ENCODE measurements around the gene RND3.

Gene RND3, protein sequence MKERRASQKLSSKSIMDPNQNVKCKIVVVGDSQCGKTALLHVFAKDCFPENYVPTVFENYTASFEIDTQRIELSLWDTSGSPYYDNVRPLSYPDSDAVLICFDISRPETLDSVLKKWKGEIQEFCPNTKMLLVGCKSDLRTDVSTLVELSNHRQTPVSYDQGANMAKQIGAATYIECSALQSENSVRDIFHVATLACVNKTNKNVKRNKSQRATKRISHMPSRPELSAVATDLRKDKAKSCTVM

DNA sequence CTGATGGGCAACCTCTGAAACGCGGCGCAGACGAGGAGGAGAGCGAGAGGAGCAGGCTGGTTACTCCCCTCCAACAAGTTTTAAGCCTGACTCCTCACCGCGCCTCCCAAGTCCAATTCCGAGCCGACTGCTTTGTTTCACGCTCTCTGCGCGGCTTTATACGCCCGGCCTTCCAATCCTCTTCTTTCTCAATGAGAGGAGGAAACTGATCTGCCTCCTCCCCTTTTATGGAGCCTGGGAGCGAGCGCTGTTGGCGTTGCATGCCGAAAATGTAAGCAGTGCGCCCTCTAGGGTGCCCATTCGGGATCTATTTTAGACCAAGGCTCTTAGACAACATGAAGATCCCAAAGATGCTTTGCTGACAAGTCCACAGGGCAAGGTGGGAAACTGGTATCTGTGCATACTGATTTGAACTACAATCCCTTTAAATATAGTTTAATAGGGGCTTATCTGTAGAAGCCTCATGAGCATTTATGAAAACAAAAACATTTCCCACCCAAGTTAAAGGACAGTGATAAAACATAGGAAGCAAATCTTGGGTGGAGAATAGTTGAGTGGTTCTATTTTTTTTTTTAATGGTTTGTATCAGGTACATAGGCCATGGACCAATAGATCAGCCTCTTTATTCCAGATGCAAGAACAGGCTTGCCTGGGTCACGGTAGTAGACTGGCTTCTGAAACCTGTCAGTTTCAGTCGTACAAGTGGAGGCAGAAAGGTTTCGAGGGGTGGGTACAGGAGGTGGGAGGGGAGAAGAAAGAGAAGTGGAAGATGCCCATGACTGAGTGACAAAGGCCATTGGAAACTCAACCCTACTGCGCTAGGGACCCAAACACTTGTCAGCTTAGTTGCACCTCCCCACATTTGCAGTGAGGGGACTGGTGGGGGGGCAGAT is at the start of gene RND3:
Gene RND3, minus strand, starts transcription at position 131 of the 893 bp plus-strand sequence. CDS start 250 bp downstream, outside the sequence.
- Histone ChIP-seq H3K4me1 (ENCODE audit: control insufficient read depth in 2 of 2, insufficient read depth in 2 of 2, low read length in 2 of 2) (peaks cover 11 to 25% of the 10 kb centered on the region in 2 donors), H3K9me3 (ENCODE audit: control insufficient read depth in 2 of 2, low read length in 2 of 2) (no peaks in the 10 kb centered on the region), H3K36me3 (ENCODE audit: control insufficient read depth in 2 of 2, insufficient read depth in 2 of 2, low read length in 2 of 2) (no peaks in the 10 kb centered on the region), H3K9ac (ENCODE audit: low read depth in 1 of 2, low read length in 2 of 2) (peak within 1 kb of the TSS; percentile 88 to 99), H3K4me3 (ENCODE audit: low read length in 2 of 2) (peak within 1 kb of the TSS; percentile 95 to 97), H3K27me3 (ENCODE audit: control insufficient read depth in 2 of 2, insufficient read depth in 2 of 2, low read length in 2 of 2) (no peaks in the 10 kb centered on the region), H3K27ac (ENCODE audit: low read depth in 2 of 2, low read length in 2 of 2) (peak within 1 kb of the TSS; percentile 96)

DNA sequence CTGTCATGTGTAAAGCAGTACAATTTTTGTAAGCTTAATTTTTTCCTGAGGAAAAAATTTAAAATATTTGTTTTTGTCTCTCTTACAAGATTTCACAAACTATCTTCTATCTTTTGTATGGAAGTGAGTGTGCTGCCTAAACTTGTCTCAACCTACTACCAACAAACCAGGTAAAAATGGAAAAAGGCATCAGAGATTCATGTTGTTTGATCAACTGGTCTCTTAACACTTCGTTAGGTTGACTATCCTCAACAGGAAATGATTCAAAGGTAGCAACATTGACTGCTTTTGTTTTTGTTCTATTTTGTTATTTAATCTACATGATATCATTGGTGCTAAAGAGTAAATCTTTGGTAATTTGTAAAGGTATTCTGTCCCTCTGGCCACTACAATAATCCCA is 47.7 kb upstream of the RND3 start:
- H3K36me3 ChIP-seq (ENCODE audit: control insufficient read depth in 2 of 2, insufficient read depth in 2 of 2, low read length in 2 of 2), result no peaks in the 10 kb centered on the region
- H3K4me1 ChIP-seq (ENCODE audit: control insufficient read depth in 2 of 2, insufficient read depth in 2 of 2, low read length in 2 of 2), result no peaks in the 10 kb centered on the region
- H3K9me3 ChIP-seq (ENCODE audit: control insufficient read depth in 2 of 2, low read length in 2 of 2), result no peaks in the 10 kb centered on the region
- H3K27me3 ChIP-seq (ENCODE audit: control insufficient read depth in 2 of 2, insufficient read depth in 2 of 2, low read length in 2 of 2), result no peaks in the 10 kb centered on the region
- no peak overlapping the region for H3K27ac ChIP-seq (ENCODE audit: low read depth in 2 of 2, low read length in 2 of 2)
- H3K9ac ChIP-seq (ENCODE audit: low read depth in 1 of 2, low read length in 2 of 2), result no peak overlapping the region
- H3K4me3 ChIP-seq (ENCODE audit: low read length in 2 of 2), result no peak overlapping the region

DNA sequence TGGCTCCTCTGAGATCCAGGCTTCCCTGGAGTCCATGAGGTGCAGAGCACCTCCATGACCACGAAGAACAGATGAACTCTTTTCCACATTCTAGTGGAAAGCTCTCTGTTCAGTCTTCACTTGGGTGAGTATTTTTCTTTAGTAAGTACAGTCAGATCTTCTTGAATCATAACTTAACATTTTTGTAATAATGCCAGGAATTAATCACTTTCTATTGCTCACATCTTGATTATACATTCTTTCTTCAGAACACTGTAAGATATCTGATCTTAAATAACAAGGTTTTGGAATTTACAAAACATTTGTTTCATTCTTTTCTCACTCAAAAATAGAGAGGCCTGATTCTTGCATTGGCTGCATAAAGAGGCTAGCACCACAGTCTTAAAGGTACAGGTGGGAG is 45.4 kb upstream of the RND3 start:
- no peaks in the 10 kb centered on the region for H3K36me3 ChIP-seq (ENCODE audit: control insufficient read depth in 2 of 2, insufficient read depth in 2 of 2, low read length in 2 of 2)
- no peaks in the 10 kb centered on the region for H3K9me3 ChIP-seq (ENCODE audit: control insufficient read depth in 2 of 2, low read length in 2 of 2)
- H3K9ac ChIP-seq (ENCODE audit: low read depth in 1 of 2, low read length in 2 of 2), result no peak overlapping the region
- no peak overlapping the region for H3K27ac ChIP-seq (ENCODE audit: low read depth in 2 of 2, low read length in 2 of 2)
- no peaks in the 10 kb centered on the region for H3K27me3 ChIP-seq (ENCODE audit: control insufficient read depth in 2 of 2, insufficient read depth in 2 of 2, low read length in 2 of 2)
- no peak overlapping the region for H3K4me3 ChIP-seq (ENCODE audit: low read length in 2 of 2)
- no peaks in the 10 kb centered on the region for H3K4me1 ChIP-seq (ENCODE audit: control insufficient read depth in 2 of 2, insufficient read depth in 2 of 2, low read length in 2 of 2)

DNA sequence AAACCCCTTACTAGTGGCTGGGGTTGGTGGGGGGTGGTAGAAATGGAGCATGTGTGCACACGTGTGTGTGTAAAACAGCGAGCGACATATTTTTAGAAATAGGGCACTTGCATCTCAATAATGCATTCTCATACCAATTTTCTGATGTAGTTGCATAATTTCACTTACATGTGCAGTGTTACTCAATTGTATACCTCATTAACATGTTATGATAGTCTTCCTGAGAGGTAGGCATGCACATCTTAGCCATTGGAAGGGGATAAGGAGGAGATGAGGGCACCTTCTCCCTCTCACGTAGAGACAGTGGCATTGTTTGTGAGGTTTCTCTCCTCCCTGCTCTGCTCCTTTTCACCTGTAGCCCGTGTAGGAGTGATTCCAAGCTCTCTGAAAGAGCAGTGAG is 44.6 kb upstream of the RND3 start:
- H3K27me3 ChIP-seq (ENCODE audit: control insufficient read depth in 2 of 2, insufficient read depth in 2 of 2, low read length in 2 of 2), result no peaks in the 10 kb centered on the region
- H3K27ac ChIP-seq (ENCODE audit: low read depth in 2 of 2, low read length in 2 of 2), result no peak overlapping the region
- H3K9me3 ChIP-seq (ENCODE audit: control insufficient read depth in 2 of 2, low read length in 2 of 2), result no peaks in the 10 kb centered on the region
- H3K4me1 ChIP-seq (ENCODE audit: control insufficient read depth in 2 of 2, insufficient read depth in 2 of 2, low read length in 2 of 2), result no peaks in the 10 kb centered on the region
- H3K9ac ChIP-seq (ENCODE audit: low read depth in 1 of 2, low read length in 2 of 2), result no peak overlapping the region
- no peaks in the 10 kb centered on the region for H3K36me3 ChIP-seq (ENCODE audit: control insufficient read depth in 2 of 2, insufficient read depth in 2 of 2, low read length in 2 of 2)
- H3K4me3 ChIP-seq (ENCODE audit: low read length in 2 of 2), result no peak overlapping the region

GRCh38 chr2:150531591-150531990 is 44.1 kb upstream of the RND3 start:
- H3K27me3 ChIP-seq (ENCODE audit: control insufficient read depth in 2 of 2, insufficient read depth in 2 of 2, low read length in 2 of 2), result no peaks in the 10 kb centered on the region
- H3K4me3 ChIP-seq (ENCODE audit: low read length in 2 of 2), result no peak overlapping the region

GRCh38 chr2:150530168-150530567 is 42.7 kb upstream of the RND3 start:
- H3K27me3 ChIP-seq (ENCODE audit: control insufficient read depth in 2 of 2, insufficient read depth in 2 of 2, low read length in 2 of 2), result no peaks in the 10 kb centered on the region
- no peak overlapping the region for H3K4me3 ChIP-seq (ENCODE audit: low read length in 2 of 2)
- no peaks in the 10 kb centered on the region for H3K9me3 ChIP-seq (ENCODE audit: control insufficient read depth in 2 of 2, low read length in 2 of 2)
- no peak overlapping the region for H3K9ac ChIP-seq (ENCODE audit: low read depth in 1 of 2, low read length in 2 of 2)
- no peak overlapping the region for H3K27ac ChIP-seq (ENCODE audit: low read depth in 2 of 2, low read length in 2 of 2)
- no peaks in the 10 kb centered on the region for H3K4me1 ChIP-seq (ENCODE audit: control insufficient read depth in 2 of 2, insufficient read depth in 2 of 2, low read length in 2 of 2)
- no peaks in the 10 kb centered on the region for H3K36me3 ChIP-seq (ENCODE audit: control insufficient read depth in 2 of 2, insufficient read depth in 2 of 2, low read length in 2 of 2)

More at GRCh38 chr2:150531591-150531990, 44.1 kb upstream of the RND3 start:
- Histone ChIP-seq H3K9me3 (ENCODE audit: control insufficient read depth in 2 of 2, low read length in 2 of 2) (no peaks in the 10 kb centered on the region), H3K4me1 (ENCODE audit: control insufficient read depth in 2 of 2, insufficient read depth in 2 of 2, low read length in 2 of 2) (no peaks in the 10 kb centered on the region), H3K27ac (ENCODE audit: low read depth in 2 of 2, low read length in 2 of 2) (no peak overlapping the region), H3K9ac (ENCODE audit: low read depth in 1 of 2, low read length in 2 of 2) (no peak overlapping the region), H3K36me3 (ENCODE audit: control insufficient read depth in 2 of 2, insufficient read depth in 2 of 2, low read length in 2 of 2) (no peaks in the 10 kb centered on the region)

DNA sequence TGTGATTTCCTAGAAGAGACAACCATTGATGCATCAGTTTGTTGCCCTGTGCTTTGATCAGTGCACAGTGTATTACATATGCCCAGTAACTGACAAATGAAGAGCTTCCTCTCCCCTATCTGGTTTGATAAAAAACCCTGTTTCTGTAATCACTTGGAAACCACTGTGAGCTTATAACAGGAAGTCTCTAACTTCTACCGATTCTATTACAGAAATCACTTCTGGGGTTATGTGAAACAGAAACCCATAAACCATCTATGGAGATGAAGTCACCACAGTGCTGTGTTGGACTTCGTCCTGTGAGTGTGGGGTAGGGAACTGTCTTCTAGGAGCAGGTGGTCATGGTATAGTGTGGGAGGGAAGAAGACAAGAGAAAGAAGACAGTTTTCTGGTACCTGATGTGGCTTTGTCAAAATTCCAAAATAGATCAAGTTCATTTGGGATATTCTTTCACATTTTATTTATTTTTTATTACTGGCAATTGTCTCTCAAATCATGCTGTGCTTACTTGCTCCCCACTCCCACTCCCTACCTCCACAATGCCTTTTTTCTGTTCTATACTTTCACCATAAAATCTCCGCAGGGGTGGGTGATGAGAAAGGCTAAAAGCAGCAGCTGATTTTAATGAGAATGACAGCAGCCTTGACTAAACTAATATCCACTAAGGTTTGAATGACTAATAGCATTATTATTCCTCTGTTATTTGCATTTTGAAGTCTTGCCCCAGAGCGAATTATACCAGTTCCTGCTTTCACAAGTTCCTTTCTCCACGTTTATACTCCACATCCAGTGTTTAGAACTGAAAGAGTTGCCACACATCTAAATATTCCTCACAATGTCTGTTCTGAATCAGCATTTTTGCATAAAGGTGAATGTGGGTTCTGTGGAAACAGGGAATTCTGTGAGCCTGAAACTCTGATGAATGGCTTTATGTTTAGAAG is 41.7 kb upstream of the RND3 start:
- no peaks in the 10 kb centered on the region for H3K27me3 ChIP-seq (ENCODE audit: control insufficient read depth in 2 of 2, insufficient read depth in 2 of 2, low read length in 2 of 2)
- H3K36me3 ChIP-seq (ENCODE audit: control insufficient read depth in 2 of 2, insufficient read depth in 2 of 2, low read length in 2 of 2), result no peaks in the 10 kb centered on the region
- no peak overlapping the region for H3K9ac ChIP-seq (ENCODE audit: low read depth in 1 of 2, low read length in 2 of 2)
- no peak overlapping the region for H3K27ac ChIP-seq (ENCODE audit: low read depth in 2 of 2, low read length in 2 of 2)
- H3K4me3 ChIP-seq (ENCODE audit: low read length in 2 of 2), result no peak overlapping the region
- H3K4me1 ChIP-seq (ENCODE audit: control insufficient read depth in 2 of 2, insufficient read depth in 2 of 2, low read length in 2 of 2), result no peaks in the 10 kb centered on the region
- no peaks in the 10 kb centered on the region for H3K9me3 ChIP-seq (ENCODE audit: control insufficient read depth in 2 of 2, low read length in 2 of 2)

DNA sequence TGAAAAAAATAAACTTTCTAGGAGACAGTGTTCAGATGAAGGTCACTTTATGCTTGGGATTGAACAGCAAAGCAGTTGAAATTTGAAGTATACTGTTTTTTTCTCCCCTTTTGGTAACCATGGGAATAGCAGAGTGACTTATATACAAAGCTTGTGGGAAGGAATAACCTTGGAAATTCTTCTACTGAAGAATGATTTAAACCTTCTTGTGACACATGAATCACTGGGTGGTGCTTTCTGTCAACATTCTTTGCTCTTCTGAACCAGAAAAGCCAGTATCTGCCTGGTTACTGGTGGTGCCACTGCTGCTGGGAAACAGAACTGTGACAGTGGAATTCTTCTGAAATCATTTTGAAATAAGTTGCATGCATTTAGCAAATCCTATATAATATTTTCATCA is 39.4 kb upstream of the RND3 start:
- Histone ChIP-seq H3K4me1 (ENCODE audit: control insufficient read depth in 2 of 2, insufficient read depth in 2 of 2, low read length in 2 of 2) (no peaks in the 10 kb centered on the region), H3K9ac (ENCODE audit: low read depth in 1 of 2, low read length in 2 of 2) (no peak overlapping the region), H3K27me3 (ENCODE audit: control insufficient read depth in 2 of 2, insufficient read depth in 2 of 2, low read length in 2 of 2) (no peaks in the 10 kb centered on the region), H3K9me3 (ENCODE audit: control insufficient read depth in 2 of 2, low read length in 2 of 2) (no peaks in the 10 kb centered on the region), H3K36me3 (ENCODE audit: control insufficient read depth in 2 of 2, insufficient read depth in 2 of 2, low read length in 2 of 2) (no peaks in the 10 kb centered on the region), H3K4me3 (ENCODE audit: low read length in 2 of 2) (no peak overlapping the region), H3K27ac (ENCODE audit: low read depth in 2 of 2, low read length in 2 of 2) (no peak overlapping the region)

DNA sequence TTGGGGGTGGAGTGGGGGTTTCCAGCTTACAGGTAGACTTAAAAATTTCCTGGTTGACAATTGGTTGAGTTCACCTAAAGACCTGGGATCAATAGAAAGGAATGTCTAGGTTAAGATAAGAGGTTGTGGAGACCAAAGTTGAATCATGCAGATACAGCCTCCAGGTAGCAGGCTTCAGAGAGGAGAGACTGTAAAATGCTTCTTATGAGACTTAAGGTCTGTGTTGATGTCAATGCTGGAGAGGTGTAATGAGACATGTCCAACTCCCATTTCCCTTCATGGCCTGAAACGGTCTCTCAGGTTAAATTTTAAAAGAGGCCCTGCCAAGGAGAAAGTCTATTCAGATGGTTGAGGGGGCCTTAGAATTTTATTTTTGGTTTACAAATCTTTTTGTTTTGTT is 38.5 kb upstream of the RND3 start:
- Histone ChIP-seq H3K9me3 (ENCODE audit: control insufficient read depth in 2 of 2, low read length in 2 of 2) (no peaks in the 10 kb centered on the region), H3K36me3 (ENCODE audit: control insufficient read depth in 2 of 2, insufficient read depth in 2 of 2, low read length in 2 of 2) (no peaks in the 10 kb centered on the region), H3K9ac (ENCODE audit: low read depth in 1 of 2, low read length in 2 of 2) (no peak overlapping the region), H3K4me1 (ENCODE audit: control insufficient read depth in 2 of 2, insufficient read depth in 2 of 2, low read length in 2 of 2) (no peaks in the 10 kb centered on the region), H3K27me3 (ENCODE audit: control insufficient read depth in 2 of 2, insufficient read depth in 2 of 2, low read length in 2 of 2) (no peaks in the 10 kb centered on the region), H3K27ac (ENCODE audit: low read depth in 2 of 2, low read length in 2 of 2) (no peak overlapping the region), H3K4me3 (ENCODE audit: low read length in 2 of 2) (no peak overlapping the region)

Data from mucosa of rectum (tissue), 2 donors.